ENCODE results near the gene AKNA. TPM values are rescaled to one million over a fixed set of nuclear protein-coding genes. Genes with fewer than 3 reads are reported as not detected.

AKNA gene
- total RNA-seq, 1 donor from 2014 or later = 2.6 TPM

- no peak for FAIRE-seq
Observed at GRCh38 chr9:114376586-114377445, 11.0 kb downstream of the AKNA start.

GRCh38 chr9:114375386-114376175 lies 12.2 kb downstream of the AKNA start:
- Histone ChIP-seq H3K36me3 (ENCODE audit: control insufficient read depth, insufficient read depth, low read length) (peaks cover 7% of the 10 kb centered on the region), H3K4me3 (ENCODE audit: low read depth, low read length) (no peak overlapping the region), H3K27me3 (ENCODE audit: control insufficient read depth, insufficient read depth, low read length) (no peaks in the 10 kb centered on the region)
- DNase-seq (ENCODE audit: low read depth) (no peak), FAIRE-seq (no peak)
- no peak for TF ChIP-seq CTCF (IDR thresholded peaks at IDR 0.05; ENCODE audit: insufficient read depth, low read length, severe bottlenecking)

More at GRCh38 chr9:114376586-114377445, 11.0 kb downstream of the AKNA start:
- Histone ChIP-seq H3K36me3 (ENCODE audit: control insufficient read depth, insufficient read depth, low read length) (peaks cover 8% of the 10 kb centered on the region), H3K27me3 (ENCODE audit: control insufficient read depth, insufficient read depth, low read length) (no peaks in the 10 kb centered on the region), H3K4me3 (ENCODE audit: low read depth, low read length) (no peak overlapping the region)
- DNase-seq (ENCODE audit: low read depth) = no peak
- TF ChIP-seq CTCF (IDR thresholded peaks at IDR 0.05; ENCODE audit: insufficient read depth, low read length, severe bottlenecking) = no peak

GRCh38 chr9:114374936-114375335 lies 12.8 kb downstream of the AKNA start:
- Histone ChIP-seq H3K4me3 (ENCODE audit: low read depth, low read length) (no peak overlapping the region), H3K36me3 (ENCODE audit: control insufficient read depth, insufficient read depth, low read length) (peaks cover 7% of the 10 kb centered on the region), H3K27me3 (ENCODE audit: control insufficient read depth, insufficient read depth, low read length) (no peaks in the 10 kb centered on the region)
- FAIRE-seq (no peak), DNase-seq (ENCODE audit: low read depth) (no peak)
- TF ChIP-seq CTCF (IDR thresholded peaks at IDR 0.05; ENCODE audit: insufficient read depth, low read length, severe bottlenecking) = no peak

GRCh38 chr9:114373960-114374730 lies 13.6 kb downstream of the AKNA start:
- DNase-seq (ENCODE audit: low read depth) = no peak
- no peak for TF ChIP-seq CTCF (IDR thresholded peaks at IDR 0.05; ENCODE audit: insufficient read depth, low read length, severe bottlenecking)
- Histone ChIP-seq H3K36me3 (ENCODE audit: control insufficient read depth, insufficient read depth, low read length) (peaks cover 4% of the 10 kb centered on the region), H3K27me3 (ENCODE audit: control insufficient read depth, insufficient read depth, low read length) (no peaks in the 10 kb centered on the region), H3K4me3 (ENCODE audit: low read depth, low read length) (no peak overlapping the region)
- FAIRE-seq = no peak

- Histone ChIP-seq H3K36me3 (ENCODE audit: control insufficient read depth, insufficient read depth, low read length) (peaks cover 4% of the 10 kb centered on the region), H3K4me3 (ENCODE audit: low read depth, low read length) (no peak overlapping the region), H3K27me3 (ENCODE audit: control insufficient read depth, insufficient read depth, low read length) (no peaks in the 10 kb centered on the region)
- TF ChIP-seq CTCF (IDR thresholded peaks at IDR 0.05; ENCODE audit: insufficient read depth, low read length, severe bottlenecking) = no peak
- DNase-seq (ENCODE audit: low read depth) (no peak), FAIRE-seq (no peak)
Observed at GRCh38 chr9:114372921-114373448, 14.8 kb downstream of the AKNA start.
